ENCODE measurements around the gene FOLR2. TPM values are rescaled to one million over a fixed set of nuclear protein-coding genes. Genes with fewer than 3 reads are reported as not detected.

The FOLR2 gene
- total and polyA plus RNA-seq, 2 donors (not counting 1 experiment from before 2014, with no cell fraction given) = 1.5 to 4.7 TPM

GRCh38 chr11:72240461-72241290 is 24.1 kb downstream of the FOLR2 start:
- no peak overlapping the region for H3K27ac ChIP-seq (ENCODE audit: low read length in 2 of 2)
- no peaks in the 10 kb centered on the region for H3K79me2 ChIP-seq (ENCODE audit: control insufficient read depth, insufficient read depth, low read length)
- H3K9me3 Mint-ChIP-seq (ENCODE audit: insufficient read depth) = no peaks in the 10 kb centered on the region
- H3K4me2 ChIP-seq (replicated peaks; ENCODE audit: low read depth, low read length, poor library complexity, severe bottlenecking) = peak overlapping the region; percentile 74
- 8% methylated on average over 42 of the region's 44 CpGs for WGBS (ENCODE audit: insufficient coverage)
- peaks cover 7% of the 10 kb centered on the region for H4K20me1 ChIP-seq (ENCODE audit: control insufficient read depth, insufficient read depth, low read length, poor library complexity, severe bottlenecking)
- TF ChIP-seq CTCF (IDR thresholded peaks at IDR 0.05) (no peak), EZH2 (IDR thresholded peaks at IDR 0.05; ENCODE audit: borderline replicate concordance, insufficient read depth, low read depth, low read length, poor library complexity, severe bottlenecking) (no peak)
- H3K27ac Mint-ChIP-seq = peak overlapping the region; percentile 50
- intact Hi-C loops (cut with micrococcal nuclease) = no loop called here
- peaks cover 0 to 25% (median 0%) of the 10 kb centered on the region in 3 donors for H3K9me3 ChIP-seq (ENCODE audit: control extremely low read depth in 1 of 3, control insufficient read depth in 2 of 3, insufficient read depth in 1 of 3, low read length in 2 of 3)
- peak overlapping the region; percentile 35 for H3K9ac ChIP-seq (ENCODE audit: low read length)
- peak; percentile 45 for DNase-seq
- H3K36me3 ChIP-seq (replicated peaks in 1 of 2; ENCODE audit: control extremely low read depth in 1 of 2, control insufficient read depth in 1 of 2, extremely low read depth in 1 of 2, insufficient read depth in 2 of 2, low read length in 1 of 2) = peaks cover 0 to 25% of the 10 kb centered on the region in 2 experiments
- H3K4me3 Mint-ChIP-seq = peak overlapping the region; percentile 81
- H3K4me1 ChIP-seq (ENCODE audit: control insufficient read depth in 2 of 2, insufficient read depth in 2 of 2, low read length in 2 of 2) = peaks cover 22 to 40% of the 10 kb centered on the region in 2 donors
- ChIA-PET CTCF (interaction anchor here (0.7 to 1.3 kb wide), 5 partner anchors 62 to 190 kb away, joined by 3 to 5 read pairs (median 3); no protein-coding TSS in a partner anchor), POLR2A (interaction anchor here (0.7 to 0.9 kb wide), 2 partner anchors 17 to 296 kb away, joined by 3 read pairs; no protein-coding TSS in a partner anchor)
- peaks cover 0 to 58% (median 35%) of the 10 kb centered on the region in 4 experiments for H3K27me3 ChIP-seq (replicated peaks in 1 of 4; ENCODE audit: control extremely low read depth in 1 of 4, control insufficient read depth in 3 of 4, insufficient read depth in 4 of 4, low read length in 3 of 4)
- H3K4me3 ChIP-seq (ENCODE audit: control extremely low read depth in 1 of 5, extremely low read depth in 1 of 5, insufficient read depth in 1 of 5, low read depth in 2 of 5, low read length in 4 of 5) = peak overlapping the region in 1 of 5 experiments; percentile 5
- peaks cover 30% of the 10 kb centered on the region for H3K4me1 Mint-ChIP-seq
- H3K27me3 Mint-ChIP-seq = peaks cover 36% of the 10 kb centered on the region
- no peak for ATAC-seq (ENCODE audit: low read depth)
- no peak overlapping the region for H2AFZ ChIP-seq (ENCODE audit: insufficient read depth, low read depth, low read length, poor library complexity, severe bottlenecking)
